ENCODE data around the gene TTLL8. TPM values are rescaled to one million over a fixed set of nuclear protein-coding genes. Genes with fewer than 3 reads are reported as not detected.

Gene TTLL8
- total RNA-seq, 1 donor from 2014 or later: not detected

- H3K4me1 Mint-ChIP-seq (ENCODE audit: low read depth): peaks cover 34% of the 10 kb centered on the region
- peaks cover 15% of the 10 kb centered on the region for H3K36me3 Mint-ChIP-seq (ENCODE audit: low read depth)
- intact Hi-C loops (cut with micrococcal nuclease): loop anchor here (2.0 to 5.0 kb wide), 7 partner anchors 13 to 217 kb away; partner anchors contain the start of genes ALG12 and CRELD2
- H3K27me3 Mint-ChIP-seq (ENCODE audit: insufficient read depth): no peaks in the 10 kb centered on the region
- H3K9me3 Mint-ChIP-seq: peaks cover 26% of the 10 kb centered on the region
- no peak for DNase-seq (ENCODE audit: low spot score)
- H3K4me3 Mint-ChIP-seq: peak overlapping the region; percentile 3
- H3K27ac Mint-ChIP-seq: peak overlapping the region; percentile 89
Measured at GRCh38 chr22:49975543-49976389, 82.3 kb downstream of the TTLL8 start.

- Mint-ChIP-seq H3K36me3 (ENCODE audit: low read depth) (peaks cover 7% of the 10 kb centered on the region), H3K9me3 (peaks cover 9% of the 10 kb centered on the region), H3K27ac (no peak overlapping the region), H3K4me1 (ENCODE audit: low read depth) (peaks cover 30% of the 10 kb centered on the region), H3K27me3 (ENCODE audit: insufficient read depth) (no peaks in the 10 kb centered on the region), H3K4me3 (no peak overlapping the region)
- intact Hi-C loops (cut with micrococcal nuclease): no loop called here
- DNase-seq (ENCODE audit: low spot score): no peak
Measured at GRCh38 chr22:49973018-49973961, 84.8 kb downstream of the TTLL8 start.

DNA sequence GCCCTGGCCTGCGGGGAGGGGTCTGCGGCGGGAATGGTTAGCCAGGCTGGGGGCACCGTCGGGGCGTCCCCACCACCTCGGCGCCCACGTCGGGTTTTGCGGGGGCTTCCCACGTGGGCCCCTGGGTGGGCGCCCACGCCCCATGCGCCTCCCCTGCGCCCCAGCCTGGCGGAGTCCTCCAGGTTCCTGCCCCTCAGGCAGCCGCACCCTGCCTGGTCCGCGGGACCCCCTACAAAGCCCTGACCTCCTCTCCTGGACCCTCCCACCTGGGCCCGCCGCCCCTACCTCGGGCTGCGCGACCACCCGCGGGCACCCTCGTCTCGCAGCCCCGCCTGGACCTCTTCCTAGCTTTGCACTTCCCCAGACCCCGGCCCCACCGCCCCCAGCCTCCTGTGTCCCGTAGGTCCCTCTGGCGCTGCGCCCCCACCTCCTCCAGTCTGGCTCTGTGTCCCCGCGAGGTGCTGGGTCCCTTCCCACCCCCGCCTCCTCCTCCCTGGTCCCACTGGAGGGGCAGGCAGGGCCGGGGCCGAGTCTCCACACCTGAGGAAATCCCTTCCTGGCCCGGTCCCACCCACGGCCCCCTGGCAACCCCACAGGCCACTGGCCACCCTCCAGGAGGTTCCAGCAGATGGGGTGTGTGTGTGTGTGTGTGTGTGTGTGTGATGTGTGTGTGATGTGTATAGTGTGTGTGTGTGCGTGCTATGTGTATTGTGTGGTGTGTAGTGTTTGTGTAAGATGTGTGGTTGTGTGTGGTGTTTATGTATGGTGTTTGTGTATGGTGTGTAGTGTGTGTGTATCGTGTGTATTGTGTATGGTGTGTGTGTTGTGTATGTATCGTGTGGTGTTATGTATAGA lies 85.7 kb downstream of the TTLL8 start:
- intact Hi-C loops (cut with micrococcal nuclease): no loop called here
- no peak overlapping the region for H3K27ac Mint-ChIP-seq
- DNase-seq (ENCODE audit: low spot score): no peak
- no peaks in the 10 kb centered on the region for H3K27me3 Mint-ChIP-seq (ENCODE audit: insufficient read depth)
- H3K4me1 Mint-ChIP-seq (ENCODE audit: low read depth): peaks cover 36% of the 10 kb centered on the region
- H3K9me3 Mint-ChIP-seq: peaks cover 9% of the 10 kb centered on the region
- H3K36me3 Mint-ChIP-seq (ENCODE audit: low read depth): peaks cover 7% of the 10 kb centered on the region
- no peak overlapping the region for H3K4me3 Mint-ChIP-seq

GRCh38 chr22:49971232-49972162 lies 86.6 kb downstream of the TTLL8 start:
- peaks cover 35% of the 10 kb centered on the region for H3K4me1 Mint-ChIP-seq (ENCODE audit: low read depth)
- DNase-seq (ENCODE audit: low spot score): no peak
- H3K27ac Mint-ChIP-seq: peak overlapping the region; percentile 92
- intact Hi-C loops (cut with micrococcal nuclease): loop anchor here (2.0 kb wide), 1 partner anchor 35 kb away; no protein-coding TSS in a partner anchor
- peak overlapping the region; percentile 81 for H3K4me3 Mint-ChIP-seq
- peaks cover 2% of the 10 kb centered on the region for H3K36me3 Mint-ChIP-seq (ENCODE audit: low read depth)
- peaks cover 5% of the 10 kb centered on the region for H3K9me3 Mint-ChIP-seq
- no peaks in the 10 kb centered on the region for H3K27me3 Mint-ChIP-seq (ENCODE audit: insufficient read depth)

- Mint-ChIP-seq H3K4me3 (peak overlapping the region; percentile 81), H3K4me1 (ENCODE audit: low read depth) (peaks cover 29% of the 10 kb centered on the region), H3K27me3 (ENCODE audit: insufficient read depth) (no peaks in the 10 kb centered on the region), H3K36me3 (ENCODE audit: low read depth) (peaks cover 2% of the 10 kb centered on the region), H3K27ac (peak overlapping the region; percentile 92), H3K9me3 (peaks cover 5% of the 10 kb centered on the region)
- intact Hi-C loops (cut with micrococcal nuclease): loop anchor here (2.0 kb wide), 1 partner anchor 34 kb away; no protein-coding TSS in a partner anchor
- peak; percentile 88 for DNase-seq (ENCODE audit: low spot score)
Measured at GRCh38 chr22:49970528-49971231, 87.4 kb downstream of the TTLL8 start.

GRCh38 chr22:49969751-49970527 lies 88.2 kb downstream of the TTLL8 start:
- H3K9me3 Mint-ChIP-seq: no peaks in the 10 kb centered on the region
- H3K27me3 Mint-ChIP-seq (ENCODE audit: insufficient read depth): no peaks in the 10 kb centered on the region
- H3K36me3 Mint-ChIP-seq (ENCODE audit: low read depth): peaks cover 2% of the 10 kb centered on the region
- no peak overlapping the region for H3K4me3 Mint-ChIP-seq
- peaks cover 22% of the 10 kb centered on the region for H3K4me1 Mint-ChIP-seq (ENCODE audit: low read depth)
- intact Hi-C loops (cut with micrococcal nuclease): loop anchor here (2.0 to 10.0 kb wide), 2 partner anchors 33 to 565 kb away; partner anchors contain the start of gene TYMP
- H3K27ac Mint-ChIP-seq: peak overlapping the region; percentile 92
- no peak for DNase-seq (ENCODE audit: low spot score)

DNA sequence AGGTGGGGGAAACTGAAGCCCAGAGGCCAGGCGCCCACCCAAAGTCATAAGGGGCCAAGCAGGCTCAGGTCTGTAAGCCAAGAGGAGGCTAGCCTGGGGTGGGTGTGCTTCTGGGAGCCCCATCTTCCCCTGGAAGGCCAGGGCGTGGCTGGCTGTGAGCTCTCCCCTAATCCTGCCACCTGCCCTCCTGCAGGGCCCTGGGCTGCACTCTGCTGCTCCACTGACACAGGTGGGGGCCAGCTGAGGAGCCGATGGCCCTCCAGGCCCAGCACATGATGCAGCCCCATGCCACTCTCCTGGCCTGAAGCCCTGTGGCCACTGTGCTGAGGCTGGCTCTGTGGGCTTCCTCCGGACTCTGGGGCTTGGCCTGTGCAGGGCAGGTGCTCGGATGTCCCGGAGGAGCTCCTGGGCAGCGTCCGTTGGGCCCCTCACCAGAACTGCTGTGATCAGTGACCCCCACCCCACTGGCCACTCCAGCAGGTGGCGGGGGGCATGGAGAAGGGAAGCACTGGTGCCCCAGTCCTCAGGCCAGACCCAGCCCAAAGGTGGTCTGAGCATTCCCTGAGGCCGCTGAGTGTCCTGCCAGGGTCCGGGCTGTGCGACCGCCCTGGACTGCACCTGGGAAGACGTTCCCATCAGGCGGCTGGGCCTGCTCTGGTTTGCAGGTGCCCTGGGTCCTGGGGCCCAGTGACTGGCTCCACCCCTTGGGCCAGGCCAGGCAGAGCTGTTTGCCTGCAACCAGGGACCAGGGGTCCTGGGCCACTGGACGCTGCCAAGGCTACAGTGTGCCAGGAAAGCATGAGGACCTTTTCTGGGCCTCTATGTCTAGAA lies 89.1 kb downstream of the TTLL8 start:
- H3K9me3 Mint-ChIP-seq: no peaks in the 10 kb centered on the region
- no peak overlapping the region for H3K4me3 Mint-ChIP-seq
- H3K27me3 Mint-ChIP-seq (ENCODE audit: insufficient read depth): no peaks in the 10 kb centered on the region
- H3K4me1 Mint-ChIP-seq (ENCODE audit: low read depth): peaks cover 27% of the 10 kb centered on the region
- peaks cover 7% of the 10 kb centered on the region for H3K36me3 Mint-ChIP-seq (ENCODE audit: low read depth)
- no peak overlapping the region for H3K27ac Mint-ChIP-seq
- DNase-seq (ENCODE audit: low spot score): no peak
- intact Hi-C loops (cut with micrococcal nuclease): loop anchor here (10.0 kb wide), 1 partner anchor 566 kb away; the partner anchor contains the start of gene TYMP

Other genes starting within 250 kb of the TTLL8 start
- 45.5 and 46.8 TPM in 2 replicates for gene BRD1, start 230.4 kb downstream of the TTLL8 start, total RNA-seq
- gene ZBED4, start 204.5 kb downstream of the TTLL8 start, total RNA-seq: 19.4 and 20.9 TPM in 2 replicates
- 13.1 and 18.5 TPM in 2 replicates for gene ALG12, start 139.9 kb downstream of the TTLL8 start, total RNA-seq
- gene CRELD2, start 139.7 kb downstream of the TTLL8 start, total RNA-seq: 48.1 and 51.0 TPM in 2 replicates
- 290 and 291 TPM in 2 replicates for gene PIM3, start 97.5 kb downstream of the TTLL8 start, total RNA-seq
- gene IL17REL, start 45.5 kb downstream of the TTLL8 start, total RNA-seq: 0.05 TPM in 1 of 2 replicates, not detected in the other
- gene MLC1, start 27.1 kb upstream of the TTLL8 start, total RNA-seq: not detected in 2 replicates
- gene MOV10L1, start 31.7 kb upstream of the TTLL8 start, total RNA-seq: not detected in 2 replicates
- 0.36 and 0.64 TPM in 2 replicates for gene PANX2, start 112.4 kb upstream of the TTLL8 start, total RNA-seq
- gene TRABD, start 127.6 kb upstream of the TTLL8 start, total RNA-seq: 94.1 and 96.8 TPM in 2 replicates
- gene SELENOO, start 142.7 kb upstream of the TTLL8 start, total RNA-seq: 23.7 and 25.9 TPM in 2 replicates
- 52.1 and 54.6 TPM in 2 replicates for gene TUBGCP6, start 186.7 kb upstream of the TTLL8 start, total RNA-seq
- 67.4 and 68.1 TPM in 2 replicates for gene HDAC10, start 193.0 kb upstream of the TTLL8 start, total RNA-seq
- gene MAPK12, start 203.4 kb upstream of the TTLL8 start, total RNA-seq: 15.1 and 19.0 TPM in 2 replicates
- 24.6 and 28.9 TPM in 2 replicates for gene MAPK11, start 212.1 kb upstream of the TTLL8 start, total RNA-seq
- gene PLXNB2, start 249.3 kb upstream of the TTLL8 start, total RNA-seq: 8.9 and 10.2 TPM in 2 replicates